ENCODE results near the gene MGMT.

Gene MGMT

GRCh38 chr10:129586898-129587443 is 119.9 kb downstream of the MGMT start:
- DNase-seq (ENCODE audit: low read depth, low spot score) = no peak

GRCh38 chr10:129589546-129589945 is 122.5 kb downstream of the MGMT start:
- no peak for DNase-seq (ENCODE audit: low read depth, low spot score)

GRCh38 chr10:129593953-129594352 is 126.9 kb downstream of the MGMT start:
- no peak for DNase-seq (ENCODE audit: low read depth, low spot score)

GRCh38 chr10:129594811-129595210 is 127.8 kb downstream of the MGMT start:
- no peak for DNase-seq (ENCODE audit: low read depth, low spot score)

- no peak for DNase-seq (ENCODE audit: low read depth, low spot score)
Measured at GRCh38 chr10:129598413-129598812, 131.4 kb downstream of the MGMT start.

GRCh38 chr10:129599160-129599559 is 132.1 kb downstream of the MGMT start:
- no peak for DNase-seq (ENCODE audit: low read depth, low spot score)

GRCh38 chr10:129601737-129602136 is 134.7 kb downstream of the MGMT start:
- DNase-seq (ENCODE audit: low read depth, low spot score) = no peak

GRCh38 chr10:129602938-129603535 is 136.0 kb downstream of the MGMT start:
- DNase-seq (ENCODE audit: low read depth, low spot score) = no peak

- no peak for DNase-seq (ENCODE audit: low read depth, low spot score)
Measured at GRCh38 chr10:129604333-129605032, 137.4 kb downstream of the MGMT start.

GRCh38 chr10:129605266-129605985 is 138.4 kb downstream of the MGMT start:
- DNase-seq (ENCODE audit: low read depth, low spot score) = no peak

- DNase-seq (ENCODE audit: low read depth, low spot score) = no peak
Measured at GRCh38 chr10:129605986-129606518, 139.0 kb downstream of the MGMT start.

- no peak for DNase-seq (ENCODE audit: low read depth, low spot score)
Measured at GRCh38 chr10:129607607-129608109, 140.6 kb downstream of the MGMT start.

- no peak for DNase-seq (ENCODE audit: low read depth, low spot score)
Measured at GRCh38 chr10:129608653-129609052, 141.6 kb downstream of the MGMT start.

- no peak for DNase-seq (ENCODE audit: low read depth, low spot score)
Measured at GRCh38 chr10:129609551-129609950, 142.5 kb downstream of the MGMT start.

GRCh38 chr10:129612481-129613109 is 145.6 kb downstream of the MGMT start:
- DNase-seq (ENCODE audit: low read depth, low spot score) = no peak

- DNase-seq (ENCODE audit: low read depth, low spot score) = no peak
Measured at GRCh38 chr10:129613377-129613980, 146.4 kb downstream of the MGMT start.

GRCh38 chr10:129614341-129614740 is 147.3 kb downstream of the MGMT start:
- no peak for DNase-seq (ENCODE audit: low read depth, low spot score)

GRCh38 chr10:129615381-129615780 is 148.3 kb downstream of the MGMT start:
- no peak for DNase-seq (ENCODE audit: low read depth, low spot score)

GRCh38 chr10:129615921-129616525 is 149.0 kb downstream of the MGMT start:
- DNase-seq (ENCODE audit: low read depth, low spot score) = no peak

- no peak for DNase-seq (ENCODE audit: low read depth, low spot score)
Measured at GRCh38 chr10:129617768-129618167, 150.7 kb downstream of the MGMT start.

GRCh38 chr10:129621062-129621461 is 154.0 kb downstream of the MGMT start:
- DNase-seq (ENCODE audit: low read depth, low spot score) = no peak
